IPS-NIHi7 (cell line): Measurements from ENCODE around the gene GPR153.
"Not testable (repeated sequence)": the region's sequence is repeated elsewhere in the genome, so short reads cannot be mapped to it uniquely, and the experiment has no call there.

Experiments used
- DNase-seq: peaks from one replicate; pipeline ENCODE4 v3.0.0; 2012; ENCODE audit warnings: mixed read lengths; ENCODE audit errors: extremely low spot score

Gene GPR153

GRCh38 chr1:6260961-6261614 lies at the start of gene GPR153:
Gene GPR153, minus strand, starts transcription at chr1:6261098. Its CDS starts 6,193 bp downstream, at chr1:6254905.
- DNase-seq: peak; percentile 73

GRCh38 chr1:6310116-6310848 lies 49.4 kb upstream of the GPR153 start:
- DNase-seq: no peak

DNA sequence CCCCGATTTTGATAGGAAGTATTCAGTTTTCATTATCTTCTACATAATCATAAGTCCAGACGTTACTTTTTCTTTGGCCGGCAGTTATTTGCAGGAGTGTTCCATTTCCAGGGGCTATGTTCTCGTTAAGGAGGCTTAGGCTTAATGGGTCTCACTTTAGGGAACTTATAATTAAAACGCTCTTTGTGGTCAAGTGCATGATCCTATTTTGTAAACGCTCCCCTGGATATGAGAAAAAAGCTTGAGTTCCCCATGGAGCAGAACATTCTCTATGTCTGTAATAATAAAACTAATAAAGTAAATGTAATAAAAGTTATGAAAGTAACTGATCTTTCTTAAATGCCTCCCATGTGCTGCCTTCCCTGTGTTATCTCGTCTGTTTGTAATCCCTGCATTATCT lies 48.7 kb upstream of the GPR153 start:
- DNase-seq: no peak

DNA sequence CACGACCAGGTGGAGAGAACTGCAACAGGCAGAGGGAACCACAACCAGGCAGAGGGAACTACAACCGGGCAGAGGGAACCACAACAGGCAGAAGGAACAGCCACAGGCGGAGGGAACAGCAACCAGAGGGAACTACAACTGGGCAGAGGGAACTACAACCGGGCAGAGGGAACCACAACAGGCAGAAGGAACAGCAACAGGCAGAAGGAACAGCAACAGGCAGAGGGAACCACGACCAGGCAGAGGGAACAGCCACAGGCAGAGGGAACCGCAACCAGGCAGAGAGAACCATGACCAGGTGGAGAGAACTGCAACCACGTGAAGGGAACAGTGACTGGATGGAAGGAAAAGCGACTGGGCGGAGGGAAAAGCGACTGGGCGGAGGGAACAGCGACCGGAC lies 47.6 kb upstream of the GPR153 start:
- DNase-seq: no peak

- DNase-seq: not testable (repeated sequence)
These were observed 46.8 kb upstream of the GPR153 start for GRCh38 chr1:6307682-6308081.

DNA sequence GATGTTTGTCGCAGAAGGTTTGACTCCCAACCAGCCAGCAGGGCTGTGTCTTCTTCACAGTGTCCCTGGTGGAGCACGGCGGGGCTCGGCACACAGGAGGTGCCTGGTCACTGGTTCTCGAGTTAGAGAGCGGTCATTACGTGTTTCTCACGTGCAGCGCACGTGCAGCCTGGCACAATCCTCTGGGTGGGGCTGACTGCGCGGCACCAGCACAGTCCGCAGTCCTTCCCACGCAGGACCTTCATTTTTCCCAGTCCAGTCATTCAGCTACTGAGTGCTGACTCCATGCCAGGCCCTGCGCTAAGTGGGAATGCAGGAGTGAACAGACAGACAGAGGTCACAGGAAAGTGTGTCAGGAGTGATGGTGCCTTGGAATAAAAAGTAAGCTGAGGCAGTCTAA lies 46.2 kb upstream of the GPR153 start:
- no peak for DNase-seq

DNA sequence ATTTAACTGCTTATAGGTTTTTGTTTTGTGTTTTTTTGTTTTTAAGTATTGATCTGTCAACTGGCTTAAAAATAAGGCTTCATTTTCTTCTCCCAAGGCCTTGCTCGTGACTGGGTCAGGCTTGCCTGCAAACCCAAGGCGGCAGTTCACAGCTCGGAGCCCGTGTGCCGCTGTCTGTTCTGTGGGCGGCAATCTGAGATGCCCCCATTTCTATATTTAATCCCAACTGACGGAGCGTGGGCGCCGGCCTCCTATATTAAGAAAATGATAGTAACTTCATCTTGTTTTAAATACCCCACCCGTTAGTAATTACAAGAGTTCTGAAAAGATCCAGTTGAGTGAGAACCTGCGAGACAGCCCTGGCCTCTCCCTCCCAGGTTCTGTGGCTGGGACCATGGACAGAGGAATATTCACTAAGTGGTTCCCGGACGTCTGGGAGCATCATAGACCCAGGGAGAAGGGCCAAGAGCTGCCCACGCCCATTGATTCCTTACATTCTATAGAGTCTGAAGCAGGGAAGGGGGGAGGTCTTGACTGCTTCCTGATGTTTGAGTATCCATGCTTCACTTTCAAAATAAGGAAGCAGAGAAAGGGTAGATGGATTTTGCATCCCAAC lies 42.6 kb upstream of the GPR153 start:
- no peak for DNase-seq

GRCh38 chr1:6302568-6302967 lies 41.7 kb upstream of the GPR153 start:
- no peak for DNase-seq

DNA sequence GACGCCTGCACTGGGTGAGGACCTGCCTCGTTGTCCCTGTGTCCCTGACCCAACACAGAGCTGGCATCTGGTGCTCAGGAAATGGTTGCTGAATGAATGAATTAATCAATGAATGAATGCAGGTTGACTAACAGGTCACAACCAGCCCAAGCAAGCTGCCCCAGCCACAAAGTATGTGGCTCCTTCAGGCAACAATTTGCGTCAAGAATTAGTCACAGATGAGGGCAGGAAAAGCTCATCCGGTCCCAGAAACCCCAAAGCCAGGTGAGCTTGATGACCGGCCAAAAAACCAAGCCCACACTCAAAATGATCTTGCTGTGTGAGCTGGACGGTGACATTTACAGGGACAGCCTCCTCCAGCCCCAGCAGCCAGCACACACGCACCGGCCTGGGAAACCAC lies 40.6 kb upstream of the GPR153 start:
- no peak for DNase-seq

DNA sequence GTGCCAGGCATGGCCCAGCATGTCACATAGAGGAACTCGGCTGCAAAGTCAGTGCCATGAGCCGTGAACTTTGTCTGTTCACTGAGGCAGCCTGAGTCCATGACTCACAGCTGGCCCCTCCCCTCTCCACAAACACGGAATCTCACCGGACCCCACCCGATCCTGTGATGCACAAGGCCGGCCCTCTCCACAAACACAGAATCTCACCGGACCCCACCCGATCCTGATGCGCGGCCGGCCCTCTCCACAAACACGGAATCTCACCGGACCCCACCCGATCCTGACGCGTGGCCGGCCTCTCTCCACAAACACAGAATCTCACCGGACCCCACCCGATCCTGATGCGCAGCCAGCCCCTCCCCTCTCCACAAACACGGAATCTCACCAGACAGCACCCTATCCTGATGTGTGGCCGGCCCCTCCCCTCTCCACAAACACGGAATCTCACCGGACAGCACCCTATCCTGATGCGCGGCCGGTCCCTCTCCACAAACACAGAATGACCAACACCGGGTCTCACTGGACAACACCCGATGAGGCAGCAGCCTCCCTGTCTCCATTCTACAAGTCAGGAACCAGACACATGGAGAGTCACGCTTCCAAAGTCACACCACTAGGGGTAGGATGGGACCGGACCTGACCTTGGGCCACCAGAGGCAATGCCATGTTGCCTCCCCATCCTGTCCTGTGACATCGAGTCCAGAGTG lies 39.6 kb upstream of the GPR153 start:
- no peak for DNase-seq

GRCh38 chr1:6299557-6300165 lies 38.8 kb upstream of the GPR153 start:
- no peak for DNase-seq

- DNase-seq: no peak
These were observed 38.1 kb upstream of the GPR153 start for GRCh38 chr1:6298940-6299465.

GRCh38 chr1:6298530-6298929 lies 37.6 kb upstream of the GPR153 start:
- no peak for DNase-seq

DNA sequence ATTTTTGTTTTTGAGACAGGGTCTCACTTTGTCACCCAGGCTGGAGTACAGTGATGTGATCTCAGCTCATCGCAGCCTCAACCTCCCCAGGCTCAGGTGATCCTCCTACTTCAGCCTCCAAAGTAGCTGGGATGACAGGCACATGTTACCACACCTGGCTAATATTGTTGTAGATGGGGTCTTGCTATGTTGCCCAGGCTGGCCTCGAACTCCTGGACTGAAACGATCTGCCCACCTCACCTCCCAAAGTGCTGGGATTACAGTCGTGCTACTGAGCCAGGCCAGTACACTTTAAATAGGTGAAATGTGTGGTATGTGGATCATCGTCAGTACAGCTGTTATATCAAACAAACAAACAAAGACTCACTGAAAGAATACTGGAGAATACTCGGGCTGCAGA lies 35.0 kb upstream of the GPR153 start:
- no peak for DNase-seq

DNA sequence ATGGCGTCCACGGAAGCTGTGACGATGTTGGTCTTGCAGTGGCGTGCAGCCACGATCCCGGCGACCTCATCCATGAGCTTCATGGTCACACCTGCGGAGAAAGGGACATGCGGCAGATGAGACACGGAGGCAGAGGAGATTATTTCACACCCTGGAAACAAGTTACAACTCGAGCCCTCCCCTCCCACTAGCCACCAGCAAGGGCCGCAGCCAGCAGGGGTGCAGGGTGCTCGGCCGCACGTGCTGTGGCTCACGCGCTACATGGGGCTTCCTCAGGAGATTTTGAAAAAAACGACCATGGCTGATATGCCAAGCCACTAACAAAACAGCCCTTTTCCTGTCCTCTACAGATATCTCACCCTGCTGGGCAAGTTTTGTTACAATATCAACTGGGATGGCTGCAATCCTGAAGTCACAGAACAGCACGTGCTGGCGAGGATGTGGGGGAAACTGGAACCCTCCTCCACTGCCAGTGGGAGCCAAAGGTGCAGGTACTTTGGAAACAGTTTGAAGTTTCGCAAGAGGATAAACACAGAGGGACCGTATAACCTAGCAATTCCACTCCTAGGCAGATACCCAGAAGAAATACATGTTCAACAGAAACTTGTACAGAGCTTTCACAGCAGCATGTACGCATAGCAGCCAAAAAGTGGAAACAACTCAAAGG lies 34.1 kb upstream of the GPR153 start:
- no peak for DNase-seq

- no peak for DNase-seq
These were observed 33.4 kb upstream of the GPR153 start for GRCh38 chr1:6294080-6294889.

DNA sequence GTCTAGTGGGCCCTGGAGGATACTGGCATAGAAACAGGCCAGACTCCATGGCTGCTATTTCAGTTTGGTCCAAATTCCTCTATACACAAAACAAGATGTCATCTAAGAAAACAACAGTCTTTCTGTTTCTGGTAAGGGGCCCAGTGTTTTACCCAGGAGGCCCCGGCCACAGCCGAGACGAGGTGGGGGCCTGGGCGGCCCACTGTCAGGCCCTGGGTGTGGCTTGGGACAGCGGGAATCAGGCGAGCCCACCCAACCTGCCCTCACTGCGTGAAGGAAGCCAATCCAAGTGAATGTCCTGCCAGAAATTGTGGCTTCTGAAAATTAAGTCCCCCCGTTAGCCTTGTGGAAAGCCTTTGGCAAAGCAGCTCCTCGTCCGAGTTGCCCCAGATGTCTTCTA lies 31.2 kb upstream of the GPR153 start:
- DNase-seq: no peak

DNA sequence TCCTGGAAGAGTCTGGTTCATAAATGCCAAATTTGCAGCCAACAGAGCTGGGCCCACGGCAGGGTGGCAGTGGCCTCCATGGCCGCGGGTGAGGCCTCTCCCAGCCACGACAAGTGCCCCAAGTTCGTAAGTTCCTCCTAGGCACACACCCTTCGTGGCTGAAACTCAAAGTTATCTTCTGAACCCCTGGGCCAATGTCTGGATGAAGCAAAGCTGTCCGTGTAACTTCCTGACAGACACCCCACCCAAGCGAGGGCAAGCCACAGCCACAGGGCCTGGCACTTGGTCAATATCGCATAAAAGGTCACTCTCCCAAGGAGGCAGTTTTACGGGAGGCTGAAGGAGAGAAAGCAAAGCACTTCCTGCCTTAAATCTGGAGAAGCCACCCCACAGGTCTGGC lies 27.8 kb upstream of the GPR153 start:
- DNase-seq: no peak

GRCh38 chr1:6288026-6288425 lies 27.1 kb upstream of the GPR153 start:
- no peak for DNase-seq

- no peak for DNase-seq
These were observed 26.6 kb upstream of the GPR153 start for GRCh38 chr1:6287431-6287886.
